HK-2 (cell line): ENCODE results near the gene TCP11L1.
"Not testable (repeated sequence)": the region's sequence is repeated elsewhere in the genome, so short reads cannot be mapped to it uniquely, and the experiment has no call there.

ENCODE experiments used
- DNase-seq: peaks from one replicate; pipeline ENCODE4 v3.0.0-alpha.2; 2018; ENCODE audit not compliant: unreplicated experiment

TCP11L1 gene

GRCh38 chr11:33065445-33066178 lies 26.2 kb downstream of the TCP11L1 start:
- DNase-seq, result peak; percentile 41

GRCh38 chr11:33067294-33067693 lies 27.9 kb downstream of the TCP11L1 start:
- DNase-seq, result no peak

GRCh38 chr11:33068611-33069340 lies 29.4 kb downstream of the TCP11L1 start:
- no peak for DNase-seq

- DNase-seq, result no peak
Measured at GRCh38 chr11:33072465-33072864, 33.1 kb downstream of the TCP11L1 start.

- no peak for DNase-seq
Measured at GRCh38 chr11:33083918-33084317, 44.5 kb downstream of the TCP11L1 start.

- DNase-seq, result no peak
Measured at GRCh38 chr11:33086017-33086416, 46.6 kb downstream of the TCP11L1 start.

GRCh38 chr11:33089776-33090175 lies 50.4 kb downstream of the TCP11L1 start:
- no peak for DNase-seq

- no peak for DNase-seq
Measured at GRCh38 chr11:33094157-33094556, 54.8 kb downstream of the TCP11L1 start.

GRCh38 chr11:33103836-33104235 lies 64.5 kb downstream of the TCP11L1 start:
- no peak for DNase-seq

GRCh38 chr11:33109294-33109895 lies 70.0 kb downstream of the TCP11L1 start:
- no peak for DNase-seq

- no peak for DNase-seq
Measured at GRCh38 chr11:33110083-33110482, 70.7 kb downstream of the TCP11L1 start.

GRCh38 chr11:33116535-33116934 lies 77.2 kb downstream of the TCP11L1 start:
- DNase-seq, result no peak

- not testable (repeated sequence) for DNase-seq
Measured at GRCh38 chr11:33122696-33123095, 83.3 kb downstream of the TCP11L1 start.
